ENCODE measurements around the gene NAALADL2.

NAALADL2 gene

GRCh38 chr3:175479800-175480199 lies 620.7 kb downstream of the NAALADL2 start:
- TF ChIP-seq ZFX (IDR thresholded peaks at IDR 0.05) (no peak), CTCF (conservative IDR thresholded peaks at IDR 0.05) (no peak)
- no peak overlapping the region for H3K27ac ChIP-seq

GRCh38 chr3:175484666-175485065 lies 625.5 kb downstream of the NAALADL2 start:
- TF ChIP-seq CTCF (conservative IDR thresholded peaks at IDR 0.05) (no peak), ZFX (IDR thresholded peaks at IDR 0.05) (no peak)
- no peak overlapping the region; the same call in 1 of the 2 replicates for H3K27ac ChIP-seq

GRCh38 chr3:175485436-175485835 lies 626.3 kb downstream of the NAALADL2 start:
- TF ChIP-seq ZFX (IDR thresholded peaks at IDR 0.05) (no peak), CTCF (conservative IDR thresholded peaks at IDR 0.05) (peak; percentile 25)
- H3K27ac ChIP-seq, result peak overlapping the region; percentile 100

GRCh38 chr3:175486255-175486654 lies 627.1 kb downstream of the NAALADL2 start:
- peak overlapping the region; percentile 100; the same call in 1 of the 2 replicates for H3K27ac ChIP-seq
- TF ChIP-seq CTCF (conservative IDR thresholded peaks at IDR 0.05) (no peak), ZFX (IDR thresholded peaks at IDR 0.05) (no peak)

GRCh38 chr3:175489406-175489805 lies 630.3 kb downstream of the NAALADL2 start:
- H3K27ac ChIP-seq, result no peak overlapping the region
- TF ChIP-seq ZFX (IDR thresholded peaks at IDR 0.05) (no peak), CTCF (conservative IDR thresholded peaks at IDR 0.05) (no peak)

GRCh38 chr3:175493301-175493700 lies 634.2 kb downstream of the NAALADL2 start:
- TF ChIP-seq ZFX (IDR thresholded peaks at IDR 0.05) (no peak), CTCF (conservative IDR thresholded peaks at IDR 0.05) (no peak)

GRCh38 chr3:175495331-175495730 lies 636.2 kb downstream of the NAALADL2 start:
- TF ChIP-seq CTCF (conservative IDR thresholded peaks at IDR 0.05), result no peak
- TF ChIP-seq ZFX (IDR thresholded peaks at IDR 0.05), result no peak
- no peak overlapping the region for H3K27ac ChIP-seq

More at GRCh38 chr3:175493301-175493700, 634.2 kb downstream of the NAALADL2 start:
- H3K27ac ChIP-seq, result no peak overlapping the region
